Activated naive CD8-positive, alpha-beta T cell treated with anti-CD3 and anti-CD28 coated beads, Interleukin-2, amount 50 U/mL, for 24 hours (primary cell): ENCODE measurements around the gene FAM110D.

Source experiments
- ATAC-seq: fragments of 150-1000 bp; cut with Tn5 transposase; one replicate; pipeline ENCODE4 v1.10.0; 2021
- DNase-seq: peaks from one replicate; pipeline ENCODE4 v3.0.0; 2021
- H3K27ac Mint-ChIP-seq: one replicate; pipeline ENCODE4 v1.8.0; 2021; ENCODE audit warnings: mild to moderate bottlenecking, mixed read lengths
- H3K27me3 Mint-ChIP-seq: one replicate; pipeline ENCODE4 v1.8.0; 2021; ENCODE audit warnings: mixed read lengths
- H3K36me3 Mint-ChIP-seq: one replicate; pipeline ENCODE4 v1.8.0; 2021; ENCODE audit warnings: low read depth, mixed read lengths
- H3K4me1 Mint-ChIP-seq: one replicate; pipeline ENCODE4 v1.8.0; 2021; ENCODE audit warnings: mixed read lengths
- H3K4me3 Mint-ChIP-seq: one replicate; pipeline ENCODE4 v1.8.0; 2021; ENCODE audit warnings: mild to moderate bottlenecking, moderate library complexity, mixed read lengths
- H3K9me3 Mint-ChIP-seq: one replicate; pipeline ENCODE4 v1.8.0; 2021; ENCODE audit warnings: mixed read lengths

FAM110D gene

GRCh38 chr1:26164861-26165842, 6.3 kb downstream of the FAM110D start:
- Mint-ChIP-seq H3K9me3 (no peaks in the 10 kb centered on the region), H3K4me3 (no peak overlapping the region), H3K36me3 (no peaks in the 10 kb centered on the region), H3K27me3 (peaks cover 20% of the 10 kb centered on the region), H3K4me1 (peaks cover 10% of the 10 kb centered on the region), H3K27ac (no peak overlapping the region)
- DNase-seq (no peak), ATAC-seq (no peak)

- Mint-ChIP-seq H3K36me3 (peaks cover 3% of the 10 kb centered on the region), H3K27me3 (peaks cover 15% of the 10 kb centered on the region), H3K4me3 (no peak overlapping the region), H3K27ac (no peak overlapping the region), H3K9me3 (no peaks in the 10 kb centered on the region), H3K4me1 (peaks cover 18% of the 10 kb centered on the region)
- DNase-seq (no peak), ATAC-seq (no peak)
These were observed 7.9 kb downstream of the FAM110D start for GRCh38 chr1:26166719-26167281.

- Mint-ChIP-seq H3K9me3 (no peaks in the 10 kb centered on the region), H3K27ac (peak within 1 kb of the TSS; percentile 88), H3K27me3 (peaks cover 6% of the 10 kb centered on the region), H3K4me3 (peak within 1 kb of the TSS; percentile 90), H3K36me3 (peaks cover 6% of the 10 kb centered on the region), H3K4me1 (peaks cover 14% of the 10 kb centered on the region)
- ATAC-seq (no peak), DNase-seq (no peak)
These were observed 9.7 kb downstream of the FAM110D start, which contains the start of gene C1orf232 for GRCh38 chr1:26168410-26169197. C1orf232 (minus strand) TSS chr1:26168963; CDS start chr1:26168499, 464 bp downstream.

DNA sequence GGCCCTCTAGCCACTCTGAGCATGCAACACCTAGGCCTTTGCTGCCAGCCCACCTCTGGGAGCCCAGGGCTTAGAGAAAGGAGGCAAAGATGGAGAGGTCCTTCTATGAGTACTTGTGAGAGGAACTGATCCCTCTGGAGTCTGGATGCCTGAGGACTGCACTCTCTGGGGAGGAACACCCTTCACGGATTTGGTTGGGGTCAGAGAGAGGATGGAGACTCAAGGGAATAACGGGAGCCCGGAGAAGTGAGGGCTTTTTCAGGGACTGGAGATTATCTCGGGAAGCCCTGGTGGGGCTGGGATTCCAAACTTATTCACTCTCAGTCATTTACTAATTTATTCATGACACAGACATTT, 10.3 kb downstream of the FAM110D start:
- ATAC-seq (no peak), DNase-seq (no peak)
- peaks cover 4% of the 10 kb centered on the region for H3K27me3 Mint-ChIP-seq
- no peaks in the 10 kb centered on the region for H3K9me3 Mint-ChIP-seq
- H3K4me1 Mint-ChIP-seq, result peaks cover 13% of the 10 kb centered on the region
- peak overlapping the region; percentile 90 for H3K4me3 Mint-ChIP-seq
- peaks cover 6% of the 10 kb centered on the region for H3K36me3 Mint-ChIP-seq
- no peak overlapping the region for H3K27ac Mint-ChIP-seq

DNA sequence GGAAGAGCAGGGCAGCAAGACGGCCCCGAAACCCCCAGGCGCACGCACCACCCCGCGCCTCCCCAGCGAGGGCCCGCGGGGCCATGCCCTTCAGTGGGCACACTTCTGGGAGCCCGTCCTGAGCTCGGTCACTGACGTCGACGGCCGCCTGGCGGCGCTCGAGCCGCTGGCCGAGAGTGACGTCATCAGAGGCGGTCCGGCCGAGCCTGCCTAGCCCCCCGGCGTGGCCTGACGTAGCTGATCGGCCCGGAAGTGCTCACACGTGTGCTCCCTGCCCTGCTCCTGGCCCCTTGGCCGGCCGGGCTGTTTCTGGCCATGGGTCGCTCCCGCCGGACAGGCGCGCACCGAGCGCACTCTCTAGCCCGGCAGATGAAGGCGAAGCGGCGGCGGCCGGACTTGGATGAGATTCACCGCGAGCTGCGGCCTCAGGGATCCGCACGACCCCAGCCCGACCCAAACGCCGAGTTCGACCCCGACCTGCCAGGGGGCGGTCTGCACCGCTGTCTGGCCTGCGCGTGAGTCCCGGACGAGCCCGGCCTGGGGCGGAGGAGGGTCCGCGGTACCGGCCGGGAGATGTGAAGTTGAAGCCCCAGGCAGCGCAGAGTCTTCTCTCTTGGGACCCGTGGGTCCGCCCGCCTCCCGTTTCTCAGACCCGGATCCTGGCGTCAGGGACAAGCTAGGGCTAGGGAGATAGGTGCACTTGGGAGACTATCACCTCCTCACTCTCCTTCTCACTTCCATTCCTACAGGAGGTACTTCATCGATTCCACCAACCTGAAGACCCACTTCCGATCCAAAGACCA, 11.0 kb downstream of the FAM110D start, which contains the start of gene ZNF593:
TSS of gene ZNF593 (plus strand) at position 240 of the 803 bp plus-strand sequence. CDS start at position 316, 76 bp downstream.
- Mint-ChIP-seq H3K27ac (peak within 1 kb of the TSS; percentile 88), H3K9me3 (no peaks in the 10 kb centered on the region), H3K36me3 (peaks cover 6% of the 10 kb centered on the region), H3K4me3 (peak within 1 kb of the TSS; percentile 90), H3K27me3 (peaks cover 2% of the 10 kb centered on the region), H3K4me1 (peaks cover 13% of the 10 kb centered on the region)
- DNase-seq (peak; percentile 93), ATAC-seq (peak; percentile 93)

- Mint-ChIP-seq H3K4me3 (peak overlapping the region; percentile 90), H3K27me3 (no peaks in the 10 kb centered on the region), H3K9me3 (no peaks in the 10 kb centered on the region), H3K27ac (peak overlapping the region; percentile 88), H3K4me1 (peaks cover 11% of the 10 kb centered on the region), H3K36me3 (peaks cover 6% of the 10 kb centered on the region)
- DNase-seq (no peak), ATAC-seq (no peak)
These were observed 11.6 kb downstream of the FAM110D start for GRCh38 chr1:26170472-26170821.

- H3K27ac Mint-ChIP-seq, result peak within 1 kb of the TSS; percentile 22
These were observed 12.5 kb downstream of the FAM110D start, which contains the start of gene ZNF593OS for GRCh38 chr1:26171084-26172072. ZNF593OS (minus strand) TSS chr1:26171832; CDS start chr1:26171661, 171 bp downstream.

DNA sequence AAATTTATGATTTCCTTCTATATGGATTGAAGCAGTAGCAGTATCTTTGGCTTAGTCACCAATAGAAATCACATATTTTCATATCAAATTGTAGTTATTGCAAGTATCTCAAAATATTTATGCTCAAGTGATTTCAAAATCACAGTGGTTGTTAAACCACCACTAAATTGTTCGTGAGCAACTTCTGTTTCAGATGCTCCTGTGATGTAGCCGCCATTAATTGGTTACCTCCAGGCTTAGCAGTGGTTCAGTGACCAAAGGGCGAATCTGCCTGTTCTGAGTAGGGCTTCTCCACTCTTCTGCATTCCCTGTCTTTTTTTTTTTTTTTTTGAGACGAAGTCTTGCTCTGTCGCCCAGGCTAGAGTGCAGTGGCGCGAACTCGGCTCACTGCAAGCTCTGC, 16.5 kb downstream of the FAM110D start:
- Mint-ChIP-seq H3K4me3 (no peak overlapping the region), H3K4me1 (peaks cover 8% of the 10 kb centered on the region), H3K27ac (no peak overlapping the region), H3K36me3 (peaks cover 5% of the 10 kb centered on the region), H3K9me3 (no peaks in the 10 kb centered on the region), H3K27me3 (no peaks in the 10 kb centered on the region)
- ATAC-seq (no peak), DNase-seq (no peak)

More at GRCh38 chr1:26171084-26172072, 12.5 kb downstream of the FAM110D start, which contains the start of gene ZNF593OS:
- peaks cover 8% of the 10 kb centered on the region for H3K4me1 Mint-ChIP-seq
- no peak for ATAC-seq
- peaks cover 6% of the 10 kb centered on the region for H3K36me3 Mint-ChIP-seq
- H3K4me3 Mint-ChIP-seq, result peak within 1 kb of the TSS; percentile 90
- no peaks in the 10 kb centered on the region for H3K9me3 Mint-ChIP-seq
- H3K27me3 Mint-ChIP-seq, result no peaks in the 10 kb centered on the region
- no peak for DNase-seq

DNA sequence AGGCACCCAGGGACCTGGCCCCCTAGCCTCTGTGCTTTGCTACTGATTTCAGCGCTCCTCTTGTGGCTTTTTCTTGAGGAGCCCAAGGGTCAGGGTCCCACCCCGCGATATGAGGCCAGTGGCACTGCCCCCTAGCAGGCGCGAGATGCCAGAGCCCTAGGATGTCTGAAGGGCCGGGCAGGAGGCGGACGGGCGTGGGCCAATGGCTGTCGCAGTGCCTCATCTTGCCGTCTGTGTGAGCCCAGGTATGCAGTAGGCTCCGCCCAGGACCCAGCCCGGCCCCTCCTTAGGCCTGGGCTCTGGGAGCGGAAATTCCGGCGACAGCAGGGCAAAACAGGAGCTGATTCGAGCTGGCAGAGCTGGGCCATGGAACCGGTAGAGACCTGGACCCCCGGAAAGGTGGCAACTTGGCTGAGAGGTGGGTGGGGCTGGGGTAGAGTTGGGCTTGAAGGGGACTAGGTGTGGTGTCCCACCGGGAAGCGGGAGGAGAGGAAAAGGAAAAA, 18.4 kb downstream of the FAM110D start, which contains the start of gene CNKSR1:
TSS of gene CNKSR1 (plus strand) at position 310 of the 503 bp plus-strand sequence. CDS start at position 367, 57 bp downstream.
- Mint-ChIP-seq H3K9me3 (no peaks in the 10 kb centered on the region), H3K4me3 (peak within 1 kb of the TSS; percentile 30), H3K4me1 (peaks cover 5% of the 10 kb centered on the region), H3K27me3 (no peaks in the 10 kb centered on the region), H3K36me3 (peaks cover 3% of the 10 kb centered on the region), H3K27ac (no peak within 1 kb of the TSS)
- DNase-seq, result no peak
- ATAC-seq, result no peak

DNA sequence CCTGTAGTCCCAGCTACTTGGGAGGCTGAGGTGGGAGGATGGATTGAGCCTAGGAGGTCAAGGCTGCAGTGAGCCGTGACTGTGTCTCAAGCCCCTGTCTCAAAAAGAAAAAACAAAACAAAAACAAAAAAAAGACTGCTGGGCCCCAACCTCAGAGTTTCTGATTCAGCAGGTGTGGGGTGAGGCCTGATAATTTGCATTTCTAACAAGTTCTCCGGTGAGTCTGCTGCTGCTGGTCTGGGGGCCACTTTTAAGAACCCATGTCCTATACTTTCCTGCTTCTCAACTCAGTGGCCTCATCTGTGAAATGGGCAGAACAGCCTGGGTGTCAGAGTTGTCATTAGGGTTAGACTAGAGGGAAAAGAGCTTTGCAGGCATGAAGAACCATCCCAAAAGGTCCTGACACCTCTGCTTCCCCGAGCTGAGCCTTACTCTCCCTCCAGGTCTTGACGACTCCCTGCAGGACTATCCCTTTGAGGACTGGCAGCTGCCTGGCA, 21.2 kb downstream of the FAM110D start:
- ATAC-seq, result no peak
- no peak for DNase-seq
- H3K27ac Mint-ChIP-seq, result no peak overlapping the region
- no peaks in the 10 kb centered on the region for H3K9me3 Mint-ChIP-seq
- H3K27me3 Mint-ChIP-seq, result no peaks in the 10 kb centered on the region
- H3K4me1 Mint-ChIP-seq, result peaks cover 5% of the 10 kb centered on the region
- H3K36me3 Mint-ChIP-seq, result no peaks in the 10 kb centered on the region
- no peak overlapping the region for H3K4me3 Mint-ChIP-seq

- H3K27ac Mint-ChIP-seq, result no peak overlapping the region
- H3K4me3 Mint-ChIP-seq, result no peak overlapping the region
- no peak for DNase-seq
- H3K27me3 Mint-ChIP-seq, result no peaks in the 10 kb centered on the region
- H3K36me3 Mint-ChIP-seq, result no peaks in the 10 kb centered on the region
- no peaks in the 10 kb centered on the region for H3K9me3 Mint-ChIP-seq
- peak; percentile 86 for ATAC-seq
- peaks cover 5% of the 10 kb centered on the region for H3K4me1 Mint-ChIP-seq
These were observed 22.9 kb downstream of the FAM110D start for GRCh38 chr1:26181586-26182382.

- ATAC-seq, result no peak
- no peaks in the 10 kb centered on the region for H3K27me3 Mint-ChIP-seq
These were observed 23.5 kb downstream of the FAM110D start for GRCh38 chr1:26182383-26182696.

More at GRCh38 chr1:26182383-26182696, 23.5 kb downstream of the FAM110D start:
- Mint-ChIP-seq H3K27ac (no peak overlapping the region), H3K9me3 (no peaks in the 10 kb centered on the region), H3K4me3 (no peak overlapping the region), H3K36me3 (no peaks in the 10 kb centered on the region), H3K4me1 (peaks cover 5% of the 10 kb centered on the region)
- no peak for DNase-seq
